Neural cell (in vitro differentiated cells): ENCODE results near the gene SLC9C1. TPM values are rescaled to one million over a fixed set of nuclear protein-coding genes. Genes with fewer than 3 reads are reported as not detected.

Experiments
- H2AFZ ChIP-seq: fragments of 200-600, 300-800 bp; sonication (generic), shearing (Covaris generic); 2 replicates; pipeline ENCODE4 v1.6.0; 2014; ENCODE audit warnings: low read depth, mild to moderate bottlenecking, antibody characterized with exemption, low read length, moderate library complexity
- H3F3A ChIP-seq: fragments of 200-600 bp; shearing (Covaris generic); 2 replicates; pipeline ENCODE4 v1.6.1; 2016; ENCODE audit warnings: mild to moderate bottlenecking, moderate library complexity, mixed read lengths, antibody characterized with exemption, low read length; ENCODE audit not compliant: insufficient read depth, poor library complexity, severe bottlenecking
- H3K27ac ChIP-seq: fragments of 200-600, 300-800 bp; sonication (generic), shearing (Covaris generic); 2 replicates; pipeline ENCODE4 v1.5.1; 2014; ENCODE audit warnings: mild to moderate bottlenecking, low read length, moderate library complexity
- H3K27me3 ChIP-seq: fragments of 300-800, 200-600 bp; sonication (generic), shearing (Covaris generic); 2 replicates; pipeline ENCODE4 v1.6.0; 2014; ENCODE audit warnings: mild to moderate bottlenecking, low read depth, low read length, moderate library complexity; ENCODE audit not compliant: insufficient read depth
- H3K36me3 ChIP-seq: fragments of 300-800, 200-600 bp; sonication (generic), shearing (Covaris generic); 2 replicates; pipeline ENCODE4 v1.5.1; 2014; ENCODE audit warnings: mild to moderate bottlenecking, antibody characterized with exemption, low read length, moderate library complexity; ENCODE audit not compliant: insufficient read depth
- H3K4me2 ChIP-seq: fragments of 300-800, 200-600 bp; sonication (generic), shearing (Covaris generic); 2 replicates; pipeline ENCODE4 v1.6.0; 2014; ENCODE audit warnings: mild to moderate bottlenecking, low read length
- H3K4me3 ChIP-seq: fragments of 300-800, 200-600 bp; sonication (generic), shearing (Covaris generic); 2 replicates; pipeline ENCODE4 v1.5.1; 2014; ENCODE audit warnings: mild to moderate bottlenecking, low read length, moderate library complexity
- H3K79me2 ChIP-seq: fragments of 200-600 bp; shearing (Covaris generic); replicated peaks from 2 replicates; pipeline ENCODE4 v1.6.0; 2014; ENCODE audit warnings: mild to moderate bottlenecking, low read length, moderate library complexity; ENCODE audit not compliant: insufficient read depth
- H3K9ac ChIP-seq: fragments of 300-800, 200-600 bp; sonication (generic), shearing (Covaris generic); 2 replicates; pipeline ENCODE4 v1.6.1; 2016; ENCODE audit warnings: mild to moderate bottlenecking, low read length, mixed read lengths
- H3K9me2 ChIP-seq: fragments of 200-600 bp; shearing (Covaris generic); 2 replicates; pipeline ENCODE4 v1.6.1; 2016; ENCODE audit warnings: mild to moderate bottlenecking, low read length, mixed read lengths; ENCODE audit not compliant: insufficient read depth
- H3K9me3 ChIP-seq: fragments of 200-600, 300-800 bp; sonication (generic), shearing (Covaris generic); 2 replicates; pipeline ENCODE4 v1.6.1; 2016; ENCODE audit warnings: mild to moderate bottlenecking, mixed run types, low read length, moderate library complexity, mixed read lengths
- H4K20me1 ChIP-seq: fragments of 200-600 bp; shearing (Covaris generic); 2 replicates; pipeline ENCODE4 v1.6.1; 2016; ENCODE audit warnings: mild to moderate bottlenecking, mixed run types; ENCODE audit not compliant: insufficient read depth
- EP300 ChIP-seq: fragments of 450-650 bp; conservative IDR thresholded peaks from 2 replicates; pipeline ENCODE4 v1.6.1; 2014; ENCODE audit warnings: antibody characterized with exemption, mild to moderate bottlenecking, moderate library complexity; ENCODE audit not compliant: poor library complexity, severe bottlenecking
- EZH2 ChIP-seq: fragments of 200-600, 300-800 bp; shearing (Covaris generic), sonication (generic); IDR thresholded peaks from 2 replicates; pipeline ENCODE4 v1.6.1; 2014; ENCODE audit warnings: antibody characterized with exemption, low read length, borderline replicate concordance, mild to moderate bottlenecking; ENCODE audit not compliant: insufficient read depth, poor library complexity, severe bottlenecking
- MXI1 ChIP-seq: fragments of 450-650 bp; conservative IDR thresholded peaks from 2 replicates; pipeline ENCODE4 v1.6.1; 2014; ENCODE audit warnings: antibody characterized with exemption, mild to moderate bottlenecking; ENCODE audit not compliant: poor library complexity, severe bottlenecking
- POLR2AphosphoS5 ChIP-seq: IDR thresholded peaks from 2 replicates; pipeline ENCODE4 v1.6.1; 2012
- RAD21 ChIP-seq: fragments of 450-650 bp; conservative IDR thresholded peaks from 2 replicates; pipeline ENCODE4 v1.6.1; 2014; ENCODE audit warnings: antibody characterized with exemption, mild to moderate bottlenecking, moderate library complexity
- SMC3 ChIP-seq: fragments of 450-650 bp; conservative IDR thresholded peaks from 2 replicates; pipeline ENCODE4 v1.6.1; 2014; ENCODE audit warnings: antibody characterized with exemption, mild to moderate bottlenecking, moderate library complexity; ENCODE audit not compliant: poor library complexity
- TAF1 ChIP-seq: IDR thresholded peaks from 2 replicates; pipeline ENCODE4 v1.6.1; 2012; ENCODE audit warnings: low read depth
- polyA plus RNA-seq: library from polyadenylated mRNA; depleted of rRNA; stranded (reverse); fragments of >200 nt; gene quantifications from 2 replicates; pipeline ENCODE4 v1.2.3, GENCODE V29; 2014
- TF ChIP-seq, protein P1 (sequence below): IDR thresholded peaks from 2 replicates; pipeline ENCODE4 v1.6.1; 2012; ENCODE audit warnings: borderline replicate concordance
- TF ChIP-seq, protein P2 (sequence below): fragments of 450-650 bp; IDR thresholded peaks from 2 replicates; pipeline ENCODE4 v1.5.1; 2014; ENCODE audit warnings: antibody characterized with exemption, mild to moderate bottlenecking, moderate library complexity; ENCODE audit not compliant: poor library complexity, severe bottlenecking

The SLC9C1 gene
- polyA plus RNA-seq, 1 donor from 2014 or later: not detected

DNA sequence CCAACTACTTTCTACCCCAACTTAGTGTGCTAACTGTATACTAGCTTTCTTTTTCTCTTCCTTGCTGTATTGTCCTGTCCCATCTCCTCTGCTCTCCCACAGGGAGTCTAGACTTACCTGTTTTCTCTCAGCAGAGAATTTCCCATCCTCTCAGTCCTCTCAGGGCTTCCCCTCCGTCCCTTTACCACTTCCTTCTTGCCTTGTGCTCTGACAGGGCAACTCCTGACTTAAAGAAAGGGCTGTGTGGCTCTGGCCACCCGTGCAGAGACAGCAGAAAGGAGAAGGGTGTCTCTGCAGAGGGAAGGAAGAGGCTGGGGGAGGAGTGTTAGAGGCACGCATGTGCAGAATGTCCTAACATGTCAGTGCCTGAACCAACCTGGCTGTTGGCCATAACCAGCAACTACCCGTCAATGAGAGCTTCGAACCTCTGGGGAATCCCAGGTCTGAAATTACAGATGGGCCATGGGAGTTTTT, 161.0 kb downstream of the SLC9C1 start, which contains the start of gene GCSAM:
Gene GCSAM (minus strand): TSS at position 274 of the 474 bp plus-strand sequence. CDS start 128 bp downstream, at position 146.
- no peaks in the 10 kb centered on the region for H3K36me3 ChIP-seq
- H3K4me3 ChIP-seq: no peak within 1 kb of the TSS
- no peaks in the 10 kb centered on the region for H3K9me3 ChIP-seq
- no peak within 1 kb of the TSS for H2AFZ ChIP-seq
- no peaks in the 10 kb centered on the region for H3K79me2 ChIP-seq
- no peaks in the 10 kb centered on the region for H3K27me3 ChIP-seq
- H3K9ac ChIP-seq: no peak within 1 kb of the TSS
- H3F3A ChIP-seq: no peaks in the 10 kb centered on the region
- H3K27ac ChIP-seq: no peak within 1 kb of the TSS
- H3K4me2 ChIP-seq: no peak within 1 kb of the TSS
- H4K20me1 ChIP-seq: no peaks in the 10 kb centered on the region
- no peaks in the 10 kb centered on the region for H3K9me2 ChIP-seq
- TF ChIP-seq POLR2AphosphoS5 (no peak), RAD21 (no peak), TAF1 (no peak), MXI1 (no peak), SMC3 (no peak), EP300 (no peak), EZH2 (no peak)
- TF ChIP-seq, protein P1, sequence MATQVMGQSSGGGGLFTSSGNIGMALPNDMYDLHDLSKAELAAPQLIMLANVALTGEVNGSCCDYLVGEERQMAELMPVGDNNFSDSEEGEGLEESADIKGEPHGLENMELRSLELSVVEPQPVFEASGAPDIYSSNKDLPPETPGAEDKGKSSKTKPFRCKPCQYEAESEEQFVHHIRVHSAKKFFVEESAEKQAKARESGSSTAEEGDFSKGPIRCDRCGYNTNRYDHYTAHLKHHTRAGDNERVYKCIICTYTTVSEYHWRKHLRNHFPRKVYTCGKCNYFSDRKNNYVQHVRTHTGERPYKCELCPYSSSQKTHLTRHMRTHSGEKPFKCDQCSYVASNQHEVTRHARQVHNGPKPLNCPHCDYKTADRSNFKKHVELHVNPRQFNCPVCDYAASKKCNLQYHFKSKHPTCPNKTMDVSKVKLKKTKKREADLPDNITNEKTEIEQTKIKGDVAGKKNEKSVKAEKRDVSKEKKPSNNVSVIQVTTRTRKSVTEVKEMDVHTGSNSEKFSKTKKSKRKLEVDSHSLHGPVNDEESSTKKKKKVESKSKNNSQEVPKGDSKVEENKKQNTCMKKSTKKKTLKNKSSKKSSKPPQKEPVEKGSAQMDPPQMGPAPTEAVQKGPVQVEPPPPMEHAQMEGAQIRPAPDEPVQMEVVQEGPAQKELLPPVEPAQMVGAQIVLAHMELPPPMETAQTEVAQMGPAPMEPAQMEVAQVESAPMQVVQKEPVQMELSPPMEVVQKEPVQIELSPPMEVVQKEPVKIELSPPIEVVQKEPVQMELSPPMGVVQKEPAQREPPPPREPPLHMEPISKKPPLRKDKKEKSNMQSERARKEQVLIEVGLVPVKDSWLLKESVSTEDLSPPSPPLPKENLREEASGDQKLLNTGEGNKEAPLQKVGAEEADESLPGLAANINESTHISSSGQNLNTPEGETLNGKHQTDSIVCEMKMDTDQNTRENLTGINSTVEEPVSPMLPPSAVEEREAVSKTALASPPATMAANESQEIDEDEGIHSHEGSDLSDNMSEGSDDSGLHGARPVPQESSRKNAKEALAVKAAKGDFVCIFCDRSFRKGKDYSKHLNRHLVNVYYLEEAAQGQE: no peak
- TF ChIP-seq, protein P2, sequence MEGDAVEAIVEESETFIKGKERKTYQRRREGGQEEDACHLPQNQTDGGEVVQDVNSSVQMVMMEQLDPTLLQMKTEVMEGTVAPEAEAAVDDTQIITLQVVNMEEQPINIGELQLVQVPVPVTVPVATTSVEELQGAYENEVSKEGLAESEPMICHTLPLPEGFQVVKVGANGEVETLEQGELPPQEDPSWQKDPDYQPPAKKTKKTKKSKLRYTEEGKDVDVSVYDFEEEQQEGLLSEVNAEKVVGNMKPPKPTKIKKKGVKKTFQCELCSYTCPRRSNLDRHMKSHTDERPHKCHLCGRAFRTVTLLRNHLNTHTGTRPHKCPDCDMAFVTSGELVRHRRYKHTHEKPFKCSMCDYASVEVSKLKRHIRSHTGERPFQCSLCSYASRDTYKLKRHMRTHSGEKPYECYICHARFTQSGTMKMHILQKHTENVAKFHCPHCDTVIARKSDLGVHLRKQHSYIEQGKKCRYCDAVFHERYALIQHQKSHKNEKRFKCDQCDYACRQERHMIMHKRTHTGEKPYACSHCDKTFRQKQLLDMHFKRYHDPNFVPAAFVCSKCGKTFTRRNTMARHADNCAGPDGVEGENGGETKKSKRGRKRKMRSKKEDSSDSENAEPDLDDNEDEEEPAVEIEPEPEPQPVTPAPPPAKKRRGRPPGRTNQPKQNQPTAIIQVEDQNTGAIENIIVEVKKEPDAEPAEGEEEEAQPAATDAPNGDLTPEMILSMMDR: no peak

DNA sequence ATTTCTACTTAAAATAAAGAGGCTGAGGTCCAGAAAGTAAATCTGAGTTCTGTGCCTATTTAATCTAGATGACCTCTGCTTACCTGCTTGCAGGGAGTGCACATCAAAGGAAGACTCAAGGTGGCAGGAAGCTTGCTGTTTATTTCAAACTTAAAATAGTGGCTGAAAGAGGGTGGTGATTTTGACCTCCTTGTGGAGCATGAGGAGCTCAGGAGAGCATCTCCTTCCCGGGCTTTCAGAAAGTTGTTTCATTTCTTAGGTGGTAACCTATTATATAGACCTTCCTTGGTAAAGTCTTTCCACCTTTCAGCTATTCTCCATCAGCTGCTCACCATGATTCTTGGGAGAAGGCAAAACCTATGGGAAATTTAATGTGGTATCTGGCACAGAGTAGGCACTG, 161.5 kb downstream of the SLC9C1 start:
- H3K27ac ChIP-seq: no peak overlapping the region
- H3K9ac ChIP-seq: no peak overlapping the region
- H3K36me3 ChIP-seq: no peaks in the 10 kb centered on the region
- no peaks in the 10 kb centered on the region for H3K79me2 ChIP-seq
- no peaks in the 10 kb centered on the region for H3K27me3 ChIP-seq
- TF ChIP-seq MXI1 (no peak), EZH2 (no peak), POLR2AphosphoS5 (no peak), SMC3 (no peak), TAF1 (no peak), RAD21 (no peak), EP300 (no peak)
- TF ChIP-seq, protein P1: no peak
- TF ChIP-seq, protein P2: no peak
- no peaks in the 10 kb centered on the region for H3K9me3 ChIP-seq
- H2AFZ ChIP-seq: no peak overlapping the region
- no peak overlapping the region for H3K4me2 ChIP-seq
- H4K20me1 ChIP-seq: no peaks in the 10 kb centered on the region
- H3F3A ChIP-seq: no peaks in the 10 kb centered on the region
- H3K9me2 ChIP-seq: no peaks in the 10 kb centered on the region
- no peak overlapping the region for H3K4me3 ChIP-seq
